NK-92 treated with Interleukin-12 subunit alpha and Interleukin-12 subunit beta, amount 100 ng/mL, for 24 hours (cell line): ENCODE results near the gene NTNG1.
"Not testable (repeated sequence)": the region's sequence is repeated elsewhere in the genome, so short reads cannot be mapped to it uniquely, and the experiment has no call there.

ENCODE experiments used
- DNase-seq: peaks from one replicate; lab custom pipeline; 2025; lab: John Stamatoyannopoulos, UW

Gene NTNG1

GRCh38 chr1:107142666-107143065, 1.8 kb downstream of the NTNG1 start:
- DNase-seq: no peak

GRCh38 chr1:107145637-107146036, 4.8 kb downstream of the NTNG1 start:
- no peak for DNase-seq

GRCh38 chr1:107147843-107148242, 7.0 kb downstream of the NTNG1 start:
- DNase-seq: no peak

GRCh38 chr1:107149946-107150345, 9.1 kb downstream of the NTNG1 start:
- DNase-seq: no peak

GRCh38 chr1:107151295-107151694, 10.5 kb downstream of the NTNG1 start:
- DNase-seq: no peak

- DNase-seq: no peak
Observed at GRCh38 chr1:107152395-107152794, 11.6 kb downstream of the NTNG1 start.

GRCh38 chr1:107153014-107153413, 12.2 kb downstream of the NTNG1 start:
- DNase-seq: no peak

- DNase-seq: no peak
Observed at GRCh38 chr1:107158496-107158895, 17.7 kb downstream of the NTNG1 start.

- no peak for DNase-seq
Observed at GRCh38 chr1:107158991-107159390, 18.2 kb downstream of the NTNG1 start.

GRCh38 chr1:107162745-107163144, 21.9 kb downstream of the NTNG1 start:
- DNase-seq: no peak

GRCh38 chr1:107164901-107165300, 24.1 kb downstream of the NTNG1 start:
- not testable (repeated sequence) for DNase-seq

GRCh38 chr1:107169615-107170014, 28.8 kb downstream of the NTNG1 start:
- no peak for DNase-seq

- DNase-seq: no peak
Observed at GRCh38 chr1:107171333-107171732, 30.5 kb downstream of the NTNG1 start.

GRCh38 chr1:107172450-107173170, 31.8 kb downstream of the NTNG1 start:
- no peak for DNase-seq

GRCh38 chr1:107175102-107175909, 34.5 kb downstream of the NTNG1 start:
- no peak for DNase-seq

GRCh38 chr1:107181253-107181969, 40.6 kb downstream of the NTNG1 start:
- DNase-seq: no peak

- DNase-seq: no peak
Observed at GRCh38 chr1:107183011-107183410, 42.2 kb downstream of the NTNG1 start.

- no peak for DNase-seq
Observed at GRCh38 chr1:107184888-107185287, 44.0 kb downstream of the NTNG1 start.

- DNase-seq: no peak
Observed at GRCh38 chr1:107187399-107187798, 46.6 kb downstream of the NTNG1 start.

- DNase-seq: no peak
Observed at GRCh38 chr1:107188160-107188559, 47.3 kb downstream of the NTNG1 start.

- no peak for DNase-seq
Observed at GRCh38 chr1:107194380-107194779, 53.5 kb downstream of the NTNG1 start.

GRCh38 chr1:107195476-107195875, 54.6 kb downstream of the NTNG1 start:
- no peak for DNase-seq
